ENCODE measurements around the gene NDUFB10.

NDUFB10 gene

GRCh38 chr16:1964506-1965395 lies 5.4 kb downstream of the NDUFB10 start, which contains the start of gene RPS2:
Gene RPS2 (minus strand): TSS chr16:1964826. CDS start chr16:1964625, 201 bp downstream.
- TF ChIP-seq POLR2AphosphoS5 (IDR thresholded peaks at IDR 0.05; ENCODE audit: low read depth) (peak; percentile 99), SPI1 (IDR thresholded peaks at IDR 0.05; ENCODE audit: borderline replicate concordance, low read depth) (no peak), GABPA (IDR thresholded peaks at IDR 0.05; ENCODE audit: low read depth) (no peak; the same call in 1 of the 2 replicates)
- TF ChIP-seq, protein P1, sequence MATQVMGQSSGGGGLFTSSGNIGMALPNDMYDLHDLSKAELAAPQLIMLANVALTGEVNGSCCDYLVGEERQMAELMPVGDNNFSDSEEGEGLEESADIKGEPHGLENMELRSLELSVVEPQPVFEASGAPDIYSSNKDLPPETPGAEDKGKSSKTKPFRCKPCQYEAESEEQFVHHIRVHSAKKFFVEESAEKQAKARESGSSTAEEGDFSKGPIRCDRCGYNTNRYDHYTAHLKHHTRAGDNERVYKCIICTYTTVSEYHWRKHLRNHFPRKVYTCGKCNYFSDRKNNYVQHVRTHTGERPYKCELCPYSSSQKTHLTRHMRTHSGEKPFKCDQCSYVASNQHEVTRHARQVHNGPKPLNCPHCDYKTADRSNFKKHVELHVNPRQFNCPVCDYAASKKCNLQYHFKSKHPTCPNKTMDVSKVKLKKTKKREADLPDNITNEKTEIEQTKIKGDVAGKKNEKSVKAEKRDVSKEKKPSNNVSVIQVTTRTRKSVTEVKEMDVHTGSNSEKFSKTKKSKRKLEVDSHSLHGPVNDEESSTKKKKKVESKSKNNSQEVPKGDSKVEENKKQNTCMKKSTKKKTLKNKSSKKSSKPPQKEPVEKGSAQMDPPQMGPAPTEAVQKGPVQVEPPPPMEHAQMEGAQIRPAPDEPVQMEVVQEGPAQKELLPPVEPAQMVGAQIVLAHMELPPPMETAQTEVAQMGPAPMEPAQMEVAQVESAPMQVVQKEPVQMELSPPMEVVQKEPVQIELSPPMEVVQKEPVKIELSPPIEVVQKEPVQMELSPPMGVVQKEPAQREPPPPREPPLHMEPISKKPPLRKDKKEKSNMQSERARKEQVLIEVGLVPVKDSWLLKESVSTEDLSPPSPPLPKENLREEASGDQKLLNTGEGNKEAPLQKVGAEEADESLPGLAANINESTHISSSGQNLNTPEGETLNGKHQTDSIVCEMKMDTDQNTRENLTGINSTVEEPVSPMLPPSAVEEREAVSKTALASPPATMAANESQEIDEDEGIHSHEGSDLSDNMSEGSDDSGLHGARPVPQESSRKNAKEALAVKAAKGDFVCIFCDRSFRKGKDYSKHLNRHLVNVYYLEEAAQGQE (IDR thresholded peaks at IDR 0.05; ENCODE audit: insufficient replicate concordance, low read depth), result peak; percentile 85
- TF ChIP-seq, protein P2, sequence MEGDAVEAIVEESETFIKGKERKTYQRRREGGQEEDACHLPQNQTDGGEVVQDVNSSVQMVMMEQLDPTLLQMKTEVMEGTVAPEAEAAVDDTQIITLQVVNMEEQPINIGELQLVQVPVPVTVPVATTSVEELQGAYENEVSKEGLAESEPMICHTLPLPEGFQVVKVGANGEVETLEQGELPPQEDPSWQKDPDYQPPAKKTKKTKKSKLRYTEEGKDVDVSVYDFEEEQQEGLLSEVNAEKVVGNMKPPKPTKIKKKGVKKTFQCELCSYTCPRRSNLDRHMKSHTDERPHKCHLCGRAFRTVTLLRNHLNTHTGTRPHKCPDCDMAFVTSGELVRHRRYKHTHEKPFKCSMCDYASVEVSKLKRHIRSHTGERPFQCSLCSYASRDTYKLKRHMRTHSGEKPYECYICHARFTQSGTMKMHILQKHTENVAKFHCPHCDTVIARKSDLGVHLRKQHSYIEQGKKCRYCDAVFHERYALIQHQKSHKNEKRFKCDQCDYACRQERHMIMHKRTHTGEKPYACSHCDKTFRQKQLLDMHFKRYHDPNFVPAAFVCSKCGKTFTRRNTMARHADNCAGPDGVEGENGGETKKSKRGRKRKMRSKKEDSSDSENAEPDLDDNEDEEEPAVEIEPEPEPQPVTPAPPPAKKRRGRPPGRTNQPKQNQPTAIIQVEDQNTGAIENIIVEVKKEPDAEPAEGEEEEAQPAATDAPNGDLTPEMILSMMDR (IDR thresholded peaks at IDR 0.05; ENCODE audit: insufficient read depth, low read length), result no peak
- Histone ChIP-seq H3K27ac (replicated peaks) (peak within 1 kb of the TSS; percentile 94), H3K4me3 (replicated peaks; ENCODE audit: insufficient read depth, low read length) (peak within 1 kb of the TSS; percentile 91), H3K27me3 (ENCODE audit: insufficient read depth, poor library complexity, severe bottlenecking) (no peaks in the 10 kb centered on the region)
- peak; percentile 98 to 99 for DNase-seq (ENCODE audit: low read depth in 1 of 2, low spot score in 1 of 2)

DNA sequence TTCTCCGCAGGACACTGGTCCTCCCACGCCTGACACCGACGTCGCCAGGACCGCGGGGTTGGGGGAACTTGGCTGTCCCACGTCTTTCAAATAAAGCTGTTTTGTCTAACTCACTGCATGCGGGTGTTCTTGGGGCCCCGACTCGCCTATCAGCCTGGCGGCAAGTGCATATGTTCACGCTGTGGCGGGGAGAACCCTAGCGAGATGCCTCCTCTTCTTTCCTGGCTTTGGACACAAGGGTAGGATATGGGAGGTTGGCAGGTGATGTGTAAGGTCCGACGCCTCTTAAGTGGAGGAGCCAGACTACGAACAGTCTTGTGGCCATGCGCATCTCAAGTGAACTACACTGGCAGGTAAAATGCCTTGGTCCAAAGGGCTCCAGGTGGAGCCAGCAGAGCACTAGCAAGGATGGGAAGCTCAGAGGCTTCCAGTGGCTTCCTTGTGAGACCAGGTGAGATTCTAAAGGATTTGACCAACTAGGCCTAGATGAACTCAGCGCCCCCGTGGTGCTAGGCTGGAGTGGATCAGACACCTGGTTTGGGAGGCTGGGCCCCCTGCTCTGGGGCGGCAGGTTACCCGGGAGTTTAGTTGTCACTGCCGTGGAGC lies 6.2 kb downstream of the NDUFB10 start:
- TF ChIP-seq GABPA (IDR thresholded peaks at IDR 0.05; ENCODE audit: low read depth), result no peak
- Histone ChIP-seq H3K27ac (replicated peaks) (peak overlapping the region; percentile 94), H3K27me3 (ENCODE audit: insufficient read depth, poor library complexity, severe bottlenecking) (no peaks in the 10 kb centered on the region), H3K4me3 (replicated peaks; ENCODE audit: insufficient read depth, low read length) (peak overlapping the region; percentile 91)
- DNase-seq (ENCODE audit: low read depth in 1 of 2, low spot score in 1 of 2), result no peak

- peak within 1 kb of the TSS; percentile 94 for H3K27ac ChIP-seq (replicated peaks)
Measured at GRCh38 chr16:1966460-1966859, 7.1 kb downstream of the NDUFB10 start, which contains the start of gene RNF151. Gene RNF151 (plus strand): TSS chr16:1966856. CDS start chr16:1966882, 26 bp downstream.

More at GRCh38 chr16:1966460-1966859, 7.1 kb downstream of the NDUFB10 start, which contains the start of gene RNF151:
- no peak for DNase-seq (ENCODE audit: low read depth in 1 of 2, low spot score in 1 of 2)
- H3K27me3 ChIP-seq (ENCODE audit: insufficient read depth, poor library complexity, severe bottlenecking), result no peaks in the 10 kb centered on the region
- TF ChIP-seq SPI1 (IDR thresholded peaks at IDR 0.05; ENCODE audit: borderline replicate concordance, low read depth) (no peak), GABPA (IDR thresholded peaks at IDR 0.05; ENCODE audit: low read depth) (no peak), POLR2AphosphoS5 (IDR thresholded peaks at IDR 0.05; ENCODE audit: low read depth) (no peak)
- TF ChIP-seq, protein P1 (IDR thresholded peaks at IDR 0.05; ENCODE audit: insufficient replicate concordance, low read depth), result no peak
- TF ChIP-seq, protein P2 (IDR thresholded peaks at IDR 0.05; ENCODE audit: insufficient read depth, low read length), result no peak
- H3K4me3 ChIP-seq (replicated peaks; ENCODE audit: insufficient read depth, low read length), result peak within 1 kb of the TSS; percentile 91
